Right renal pelvis (tissue), 4 donors: ENCODE data around the gene ARHGEF5. TPM values are rescaled to one million over a fixed set of nuclear protein-coding genes. Genes with fewer than 3 reads are reported as not detected.

Experiments used
- DNase-seq, 4 donors: peaks; one replicate each; pipeline ENCODE4 v3.0.0-alpha.2; 2013; ENCODE audit warnings: low read depth in 4 of 4, low spot score in 3 of 4, missing footprints in 1 of 4
- polyA plus RNA-seq, 4 donors: library from polyadenylated mRNA; unstranded; fragments of 120-200 nt; gene quantifications; one replicate each; pipeline ENCODE4 v1.2.1, GENCODE V29; 2013; ENCODE audit not compliant: insufficient read length in 4 of 4

The ARHGEF5 gene
- polyA plus RNA-seq, 4 donors = 19.3 to 36.9 (median 20.4) TPM

GRCh38 chr7:144379776-144380384, 24.7 kb downstream of the ARHGEF5 start:
- no peak for DNase-seq

DNA sequence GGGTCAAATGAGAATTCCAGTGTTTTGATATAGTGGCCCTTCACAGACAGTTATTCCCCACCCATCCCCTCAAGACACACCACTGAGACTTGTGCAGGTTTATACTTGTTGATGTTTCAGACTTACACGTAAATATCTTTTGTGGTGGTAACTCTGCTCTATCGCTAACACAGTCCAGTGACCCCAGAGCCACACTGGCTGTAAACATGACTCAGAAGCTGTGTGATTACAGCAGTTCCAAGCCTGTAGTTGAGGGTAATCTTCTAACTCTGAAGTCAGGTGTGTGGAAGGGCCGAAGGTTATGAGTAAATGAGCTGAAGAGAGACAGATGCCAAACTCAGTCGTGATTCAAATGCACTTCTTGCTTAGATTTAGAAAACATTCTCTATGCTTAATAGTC, 28.9 kb downstream of the ARHGEF5 start:
- DNase-seq = no peak

- no peak for DNase-seq
Observed at GRCh38 chr7:144384555-144385245, 29.5 kb downstream of the ARHGEF5 start.

- no peak for DNase-seq
Observed at GRCh38 chr7:144386741-144387140, 31.5 kb downstream of the ARHGEF5 start.

GRCh38 chr7:144388950-144389349, 33.7 kb downstream of the ARHGEF5 start:
- no peak for DNase-seq

GRCh38 chr7:144390481-144390880, 35.3 kb downstream of the ARHGEF5 start:
- no peak for DNase-seq

DNA sequence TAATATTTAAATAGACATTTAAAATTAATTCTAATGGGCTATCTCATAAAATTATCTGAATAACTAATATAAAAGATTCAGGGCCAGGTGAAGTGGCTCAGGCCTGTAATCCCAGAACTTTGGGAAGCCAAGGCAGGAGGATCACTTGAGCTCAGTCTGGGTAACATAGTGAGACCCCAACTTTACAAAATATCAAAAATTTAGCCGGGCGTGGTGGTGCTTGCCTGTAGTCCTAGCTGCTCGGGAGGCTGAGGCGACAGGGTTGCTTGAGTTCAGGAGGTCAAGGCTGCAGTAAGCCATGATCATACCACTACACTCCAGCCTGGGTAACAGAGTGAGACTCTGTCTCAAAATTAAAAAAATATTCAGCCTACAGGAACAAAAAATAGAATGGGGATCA, 35.8 kb downstream of the ARHGEF5 start:
- no peak for DNase-seq

DNA sequence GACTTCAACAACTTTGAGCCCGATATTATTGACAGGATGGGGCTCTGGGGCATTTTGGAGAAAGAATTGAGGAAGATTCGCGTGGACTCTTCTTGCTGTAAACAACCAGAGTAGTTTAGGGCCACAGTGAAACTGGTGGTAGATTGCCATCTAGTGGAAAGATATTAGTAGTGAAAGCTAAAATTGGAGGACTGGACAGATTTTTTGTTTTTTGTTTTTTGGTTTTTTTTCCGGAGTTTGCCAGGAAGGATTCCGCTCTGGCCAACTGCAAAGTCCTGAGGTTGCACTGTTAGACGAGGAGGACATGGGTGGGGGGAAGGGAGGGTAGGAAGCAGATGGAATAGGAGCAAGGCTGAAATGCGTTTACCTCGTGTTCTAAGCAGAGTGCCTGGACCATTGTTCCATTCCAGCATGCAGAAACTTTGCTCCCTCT, 36.6 kb downstream of the ARHGEF5 start:
- peak in 3 of 4 donors; percentile 41 to 66 (median 49) for DNase-seq

GRCh38 chr7:144397086-144397485, 41.9 kb downstream of the ARHGEF5 start:
- DNase-seq = no peak

DNA sequence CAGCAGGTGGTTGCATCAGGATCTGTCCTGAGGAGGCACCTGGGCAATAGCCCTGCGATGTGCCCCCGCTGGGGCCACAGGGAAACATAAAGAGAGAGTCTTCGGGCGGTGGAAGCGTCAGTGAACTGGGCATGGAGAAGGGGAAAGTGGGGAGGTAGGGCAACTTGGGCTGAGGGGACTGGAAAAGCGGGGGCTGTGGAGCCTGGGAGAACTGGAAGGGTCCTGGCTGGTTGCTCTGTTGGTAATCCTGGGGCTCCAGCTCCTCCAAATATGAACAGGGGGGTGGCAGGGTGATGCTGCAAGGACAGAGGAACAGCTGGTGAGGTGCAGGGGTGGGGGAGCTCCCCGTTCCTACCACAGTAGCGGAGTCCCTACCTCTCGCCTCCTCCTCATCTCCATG, 43.1 kb downstream of the ARHGEF5 start:
- DNase-seq = no peak

GRCh38 chr7:144398911-144399310, 43.7 kb downstream of the ARHGEF5 start:
- DNase-seq = no peak

- DNase-seq = no peak
Observed at GRCh38 chr7:144399946-144400345, 44.7 kb downstream of the ARHGEF5 start.

GRCh38 chr7:144401490-144401889, 46.3 kb downstream of the ARHGEF5 start:
- DNase-seq = no peak

- no peak for DNase-seq
Observed at GRCh38 chr7:144403102-144403501, 47.9 kb downstream of the ARHGEF5 start.

DNA sequence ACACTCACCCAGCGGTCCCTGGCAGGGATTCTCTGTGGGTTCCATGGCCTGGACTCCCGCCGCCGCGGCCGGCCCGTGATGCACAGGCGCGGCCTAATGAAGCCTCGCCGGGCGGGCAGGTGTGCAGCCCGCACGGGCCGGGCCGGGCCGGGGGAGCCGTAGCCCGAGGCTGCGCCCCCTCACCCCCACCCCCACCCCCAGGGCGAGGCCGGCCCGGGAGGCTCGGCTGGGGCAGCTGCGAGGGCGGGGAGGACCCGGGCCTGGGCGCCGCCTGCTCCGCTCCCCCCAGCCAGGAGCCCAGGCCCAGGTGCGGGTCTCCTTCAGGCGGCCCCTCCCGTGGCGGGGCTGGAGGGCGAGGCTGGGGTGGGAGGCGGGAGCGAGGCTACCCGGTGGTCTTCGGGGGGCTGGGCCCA, 48.5 kb downstream of the ARHGEF5 start, which contains the start of gene NOBOX:
Gene NOBOX, minus strand, starts transcription at position 45 of the 413 bp plus-strand sequence.
- DNase-seq = no peak

- no peak for DNase-seq
Observed at GRCh38 chr7:144404946-144405345, 49.7 kb downstream of the ARHGEF5 start.

DNA sequence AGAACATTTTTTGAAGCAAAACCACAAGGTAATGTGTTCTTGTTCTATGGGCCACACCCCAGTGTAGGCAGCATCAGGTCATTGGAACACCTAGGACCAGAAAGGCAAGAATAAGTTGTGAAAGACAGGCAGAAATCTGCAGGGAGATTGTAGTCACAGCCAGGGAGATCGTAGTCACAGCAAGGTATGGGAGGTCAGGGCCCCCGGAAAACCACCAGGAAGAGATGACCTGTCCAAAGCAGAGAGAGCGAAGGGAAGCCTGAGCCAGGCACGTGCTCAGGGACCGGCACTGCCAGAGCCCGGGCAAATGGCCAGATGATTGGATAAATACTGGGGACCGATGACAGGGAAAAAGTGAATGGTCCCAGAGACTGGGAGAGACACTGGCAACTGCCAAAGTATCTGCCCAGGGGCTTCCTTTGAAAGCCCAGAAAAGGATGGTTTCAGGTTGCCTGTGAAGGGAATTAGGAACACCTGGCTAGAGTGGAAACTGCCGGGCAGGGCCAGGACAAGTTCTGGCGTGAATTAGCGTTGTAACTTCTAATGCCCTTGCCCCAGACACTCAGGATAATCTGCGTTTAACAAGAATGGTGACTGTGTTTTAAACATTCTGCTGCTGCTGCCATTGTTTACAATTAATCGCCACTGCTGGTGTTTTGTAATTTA, 52.2 kb downstream of the ARHGEF5 start:
- DNase-seq = no peak

- DNase-seq = no peak
Observed at GRCh38 chr7:144408121-144408520, 52.9 kb downstream of the ARHGEF5 start.

GRCh38 chr7:144410441-144410840, 55.2 kb downstream of the ARHGEF5 start:
- DNase-seq = no peak

DNA sequence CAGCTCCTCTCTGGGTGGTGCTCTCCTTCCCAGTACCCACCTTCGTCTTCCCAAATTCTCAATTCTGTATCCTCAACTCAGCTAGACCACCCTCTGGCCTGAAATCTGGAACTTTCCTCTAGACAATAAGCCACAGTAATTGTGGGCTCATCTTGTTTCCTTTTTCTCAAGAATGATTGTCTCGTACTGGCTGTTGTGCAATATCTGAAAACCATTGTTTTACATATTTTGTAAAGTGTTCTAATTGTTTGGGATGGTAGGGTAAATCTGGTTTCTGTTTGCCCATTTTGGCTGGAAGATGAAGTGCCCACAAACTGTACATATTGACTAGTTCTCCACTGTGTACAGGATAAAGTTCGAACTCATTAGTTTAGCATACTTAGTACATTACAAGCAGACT, 59.6 kb downstream of the ARHGEF5 start:
- DNase-seq = no peak

GRCh38 chr7:144415858-144416257, 60.7 kb downstream of the ARHGEF5 start:
- DNase-seq = no peak

DNA sequence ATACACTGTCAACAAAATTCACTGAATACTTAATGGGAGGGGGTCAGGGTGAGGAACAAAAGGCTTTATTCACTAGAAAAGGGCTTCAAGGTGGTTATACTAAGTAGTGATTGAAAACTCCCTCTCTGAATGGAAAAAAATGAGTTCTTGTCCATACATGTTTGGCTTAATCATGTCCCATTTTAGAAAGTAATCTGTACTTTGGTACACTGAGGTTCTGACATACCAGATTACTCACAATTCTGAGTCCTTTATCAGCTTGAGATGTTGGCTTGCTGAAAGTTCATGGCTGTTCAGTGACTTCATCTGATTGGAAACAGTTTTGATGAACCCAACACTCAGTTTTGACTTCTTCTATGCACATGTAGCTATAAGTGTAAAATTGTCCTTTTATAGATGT, 61.1 kb downstream of the ARHGEF5 start:
- no peak for DNase-seq
